HepG2 (cell line): Measurements from ENCODE around the gene GARIN5A. TPM values are rescaled to one million over a fixed set of nuclear protein-coding genes. Genes with fewer than 3 reads are reported as not detected.

ENCODE experiments used
- ATAC-seq: fragments of 200-7000 bp; cut with Tn5 transposase; 3 replicates; pipeline ENCODE4 v1.9.1; 2020; ENCODE audit warnings: mild to moderate bottlenecking, moderate library complexity
- BruUV-seq: library from RNA; stranded (reverse); fragments of 400-500 nt; replicated peaks from 2 replicates; lab custom pipeline; 2021; lab: Mats Ljungman, UMichigan
- CTCF ChIA-PET: fragments of 300-600 bp; formaldehyde crosslinking; extraction: SDS; loops from one replicate; lab custom pipeline; 2021; ENCODE audit warnings: low total read pairs, inconsistent platforms, low intra/inter-chr PET ratio; lab: Yijun Ruan, JAX
- POLR2A ChIA-PET: fragments of 350-600 bp; sonication (Branson Sonifier 250); formaldehyde crosslinking; loops from one replicate; lab custom pipeline; 2020; ENCODE audit warnings: antibody characterized with exemption, inconsistent platforms; lab: Yijun Ruan, JAX
- DNase-seq: peaks from one replicate; pipeline ENCODE4 v3.0.0-alpha.2; 2015; ENCODE audit warnings: low spot score
- FAIRE-seq: peaks from 3 replicates; lab custom pipeline; 2011; peaks lifted over from hg19 to GRCh38; lab: Jason Lieb, UNC
- H2AFZ ChIP-seq: one replicate; pipeline ENCODE4 v1.6.1; 2011; ENCODE audit warnings: low read length, inconsistent platforms
- H3K27ac ChIP-seq: fragments of 300-600 bp; 3 replicates; pipeline ENCODE4 v1.8.0; 2011; ENCODE audit warnings: mixed run types, mild to moderate bottlenecking, mixed read lengths, low read length, inconsistent platforms; ENCODE audit not compliant: insufficient read depth; ENCODE audit errors: extremely low read length
- H3K27me3 ChIP-seq, 2 experiments: fragments of 200-600 bp in 1 of 2; 2 replicates in 1 of 2; 3 replicates in 1 of 2; pipeline versions ENCODE4 v1.6.0 to v1.8.0; 2011; ENCODE audit warnings: low read length in 2 of 2, mild to moderate bottlenecking in 2 of 2, moderate library complexity in 2 of 2, inconsistent platforms in 1 of 2; ENCODE audit not compliant: insufficient read depth in 2 of 2, control insufficient read depth in 1 of 2
- H3K36me3 ChIP-seq, 2 experiments: fragments of 200-600 bp in 1 of 2; replicated peaks in 1 of 2; 2 replicates in 1 of 2; 3 replicates in 1 of 2; pipeline versions ENCODE4 v1.5.1 to v1.8.0; 2011; ENCODE audit warnings: low read length in 2 of 2, inconsistent platforms in 1 of 2; ENCODE audit not compliant: insufficient read depth in 2 of 2, control insufficient read depth in 1 of 2
- H3K4me1 ChIP-seq: 2 replicates; pipeline ENCODE4 v1.5.1; 2012; ENCODE audit warnings: low read length, inconsistent platforms; ENCODE audit not compliant: insufficient read depth
- H3K4me2 ChIP-seq: 2 replicates; pipeline ENCODE4 v1.6.0; 2011; ENCODE audit warnings: low read depth, low read length, inconsistent platforms
- H3K4me3 ChIP-seq, 3 experiments: fragments of 200-600 bp in 1 of 3; sonication (generic), shearing (Covaris generic) in 1 of 3; replicated peaks in 1 of 3; 2 replicates each; pipeline ENCODE4 v1.5.1; 2011 to 2016; ENCODE audit warnings: low read length in 3 of 3, inconsistent platforms in 2 of 3, low read depth in 2 of 3, mild to moderate bottlenecking in 2 of 3, control low read depth in 1 of 3, mixed read lengths in 1 of 3; ENCODE audit not compliant: insufficient read depth in 1 of 3
- H3K79me2 ChIP-seq: one replicate; pipeline ENCODE4 v1.6.1; 2011; ENCODE audit warnings: low read length, inconsistent platforms; ENCODE audit not compliant: insufficient read depth
- H3K9ac ChIP-seq: 2 replicates; pipeline ENCODE4 v1.6.0; 2011; ENCODE audit warnings: mild to moderate bottlenecking, low read depth, low read length, inconsistent platforms; ENCODE audit not compliant: insufficient read depth
- H3K9me3 ChIP-seq: 2 replicates; pipeline ENCODE4 v1.5.1; 2012; ENCODE audit warnings: mild to moderate bottlenecking, low read length
- H4K20me1 ChIP-seq: 2 replicates; pipeline ENCODE4 v1.6.0; 2011; ENCODE audit warnings: inconsistent platforms, mild to moderate bottlenecking, low read length, moderate library complexity; ENCODE audit not compliant: insufficient read depth
- AKAP8 ChIP-seq: sonication (generic); formaldehyde crosslinking; IDR thresholded peaks from 2 replicates; pipeline ENCODE4 v1.5.1; 2020; ENCODE audit warnings: mild to moderate bottlenecking, missing genetic modification reagents
- CBX1 ChIP-seq: IDR thresholded peaks from one replicate; pipeline ENCODE4 v1.6.1; 2016; ENCODE audit warnings: antibody characterized with exemption, low read depth
- FOXM1 ChIP-seq: sonication (generic); formaldehyde crosslinking; IDR thresholded peaks from 2 replicates; pipeline ENCODE4 v1.5.0; 2020; ENCODE audit warnings: missing genetic modification reagents
- HES4 ChIP-seq: sonication (generic); formaldehyde crosslinking; IDR thresholded peaks from 2 replicates; pipeline ENCODE4 v1.9.0; 2021; ENCODE audit warnings: mild to moderate bottlenecking, missing genetic modification reagents, borderline replicate concordance
- MXD3 ChIP-seq: IDR thresholded peaks from 2 replicates; pipeline ENCODE4 v1.6.1; 2016; ENCODE audit warnings: mild to moderate bottlenecking, missing biosample characterization, missing genetic modification reagents
- TBX2 ChIP-seq: sonication (generic); formaldehyde crosslinking; IDR thresholded peaks from 2 replicates; pipeline ENCODE4 v1.5.0; 2020; ENCODE audit warnings: missing genetic modification reagents, mild to moderate bottlenecking, borderline replicate concordance
- ZHX2 ChIP-seq, 2 experiments: sonication (generic) in 1 of 2; formaldehyde crosslinking in 1 of 2; IDR thresholded peaks; 2 replicates each; pipeline versions ENCODE4 v1.6.1 to v1.9.0; 2014 to 2022; ENCODE audit warnings: antibody characterized with exemption in 1 of 2, borderline replicate concordance in 1 of 2, inconsistent platforms in 1 of 2, low read depth in 1 of 2, missing genetic modification reagents in 1 of 2
- ZNF7 ChIP-seq: IDR thresholded peaks from 2 replicates; pipeline ENCODE4 v1.6.1; 2016; ENCODE audit warnings: missing biosample characterization, missing genetic modification reagents
- ZNF746 ChIP-seq: sonication (generic); formaldehyde crosslinking; IDR thresholded peaks from 2 replicates; pipeline ENCODE4 v1.8.0; 2022; ENCODE audit warnings: mild to moderate bottlenecking, missing genetic modification reagents
- ZSCAN31 ChIP-seq: sonication (generic); formaldehyde crosslinking; IDR thresholded peaks from 2 replicates; pipeline ENCODE4 v1.5.0; 2020; ENCODE audit warnings: low read depth, mild to moderate bottlenecking, missing genetic modification reagents
- WGBS: methylation state at CpG from one replicate; pipeline ENCODE4 v1.1.6; 2017; ENCODE audit warnings: low lambda C conversion rate; 5-methylcytosine and 5-hydroxymethylcytosine counted together
- in situ Hi-C: cut with HindIII; loops from 2 replicates; pipeline ENCODE4 v1.10.0; 2017; ENCODE audit warnings: low pct_unique_long_range_greater_than_20kb; ENCODE audit not compliant: extremely low pct_ligation_motif_present
- intact Hi-C: fragments of 100-400 bp; cut with micrococcal nuclease; formaldehyde crosslinking; loops from one replicate; pipeline ENCODE4 v1.10.0; 2022; ENCODE audit not compliant: unreplicated experiment
- polyA plus RNA-seq, 8 experiments: library from polyadenylated mRNA; depleted of rRNA in 3 of 8; stranded (reverse) in 7 of 8; unstranded in 1 of 8; fragments of >200 nt; fragmentation: Illumina TruSeq in 4 of 8; extraction: Trizol in 4 of 8; gene quantifications; 2 replicates each; pipeline versions ENCODE4 v1.2.1 to v1.2.3, GENCODE V29; 2011 to 2016; ENCODE audit warnings: low read depth in 4 of 8, missing spikeins in 1 of 8, mixed read lengths in 1 of 8; ENCODE audit not compliant: insufficient read depth in 1 of 8
- total RNA-seq, 5 experiments: library from RNA; depleted of rRNA; stranded (reverse); fragments of >200 nt; fragmentation: Illumina TruSeq; extraction: Trizol; gene quantifications; 2 replicates each; pipeline ENCODE4 v1.2.3, GENCODE V29; 2016; ENCODE audit warnings: low read depth in 1 of 5

The GARIN5A gene
- total and polyA plus RNA-seq, 2 of the 13 experiments (the other 11 are each of a cell fraction or from before 2014, with no cell fraction given): not detected

GRCh38 chr19:50485284-50485955 is 8.8 kb upstream of the GARIN5A start:
- no peaks in the 10 kb centered on the region for H4K20me1 ChIP-seq
- no peak for FAIRE-seq
- intact Hi-C loops: no loop called here
- H3K9me3 ChIP-seq: peaks cover 15% of the 10 kb centered on the region
- WGBS: 25% methylated on average over 8 of the region's 10 CpGs
- ChIA-PET CTCF (no interaction called here), POLR2A (no interaction called here)
- no peak overlapping the region for H3K4me3 ChIP-seq
- no peak for ATAC-seq
- H3K36me3 ChIP-seq: no peaks in the 10 kb centered on the region
- no peak overlapping the region for H2AFZ ChIP-seq
- no peaks in the 10 kb centered on the region for H3K4me1 ChIP-seq
- BruUV-seq: no TSS peak
- peaks cover 9 to 23% of the 10 kb centered on the region in 2 experiments; a peak in 4 of 5 replicates for H3K27me3 ChIP-seq
- in situ Hi-C loops: no loop called here
- no peak for TF ChIP-seq ZHX2 (IDR thresholded peaks at IDR 0.05; ENCODE audit: low read depth)
- no peak for TF ChIP-seq ZHX2 (CRISPR knock-in tag; IDR thresholded peaks at IDR 0.05; ENCODE audit: borderline replicate concordance)
- TF ChIP-seq ZNF7: no peak
- TF ChIP-seq ZSCAN31: no peak
- TF ChIP-seq HES4 (CRISPR knock-in tag): no peak
- TF ChIP-seq TBX2 (CRISPR knock-in tag): no peak
- TF ChIP-seq FOXM1 (CRISPR knock-in tag): no peak
- no peak for TF ChIP-seq MXD3 (CRISPR knock-in tag)
- TF ChIP-seq AKAP8 (CRISPR knock-in tag): no peak
- no peak for TF ChIP-seq CBX1
- no peak for TF ChIP-seq ZNF746 (CRISPR knock-in tag)
- TF ChIP-seq, all 625 proteins: peak for 0
- Histone ChIP-seq H3K27ac (no peak overlapping the region), H3K4me2 (no peak overlapping the region), H3K9ac (no peak overlapping the region), H3K79me2 (no peaks in the 10 kb centered on the region)
- DNase-seq: no peak
